ENCODE measurements around the gene SCN4A. TPM values are rescaled to one million over a fixed set of nuclear protein-coding genes. Genes with fewer than 3 reads are reported as not detected.
A peak's percentile ranks its signal among the peaks of the same experiment; 100 is the strongest.
"Not testable (repeated sequence)": the region's sequence is repeated elsewhere in the genome, so short reads cannot be mapped to it uniquely, and the experiment has no call there.

SCN4A gene
- total and polyA plus RNA-seq, 2 experiments from 2014 or later: 0.07 TPM; not detected in 1

DNA sequence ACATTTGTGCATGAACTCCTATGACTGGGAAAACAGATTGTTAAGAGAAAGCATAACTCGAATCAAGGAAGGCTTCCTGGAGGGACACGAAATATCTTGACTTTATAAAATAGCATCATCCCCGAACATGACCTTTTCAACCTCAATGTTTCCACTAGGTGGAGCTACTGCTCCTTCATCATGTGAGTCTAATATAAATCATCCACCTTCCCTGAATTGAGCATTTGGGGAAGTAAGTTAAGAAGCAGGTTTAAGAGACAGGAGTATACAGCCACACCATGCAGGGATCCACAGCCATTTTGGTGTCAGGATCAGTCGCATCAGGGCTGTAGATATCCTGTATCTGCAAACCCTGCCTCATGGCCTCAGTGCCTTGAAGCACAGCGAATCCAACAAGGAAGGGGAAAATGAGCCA lies 68.9 kb downstream of the SCN4A start:
- H2AFZ ChIP-seq; H3K4me1 ChIP-seq (ENCODE audit: insufficient read depth); H3K9me3 ChIP-seq (ENCODE audit: low read depth); H4K20me1 ChIP-seq (ENCODE audit: insufficient read depth, poor library complexity, severe bottlenecking); H3K4me2 ChIP-seq; H3K27me3 ChIP-seq; DNase-seq (ENCODE audit: low spot score); H3K4me3 ChIP-seq; H3K27ac ChIP-seq; H3K36me3 ChIP-seq (replicated peaks; ENCODE audit: insufficient read depth, low read depth); H3K9me2 ChIP-seq (replicated peaks; ENCODE audit: insufficient read depth); H3K79me2 ChIP-seq: not testable (repeated sequence)
- peak; percentile 46 for TF ChIP-seq CTCF (IDR thresholded peaks at IDR 0.05; ENCODE audit: poor library complexity)
- WGBS (ENCODE audit: low lambda C conversion rate, missing lambda C conversion rate): 45% methylated on average over 5 of the region's 5 CpGs

DNA sequence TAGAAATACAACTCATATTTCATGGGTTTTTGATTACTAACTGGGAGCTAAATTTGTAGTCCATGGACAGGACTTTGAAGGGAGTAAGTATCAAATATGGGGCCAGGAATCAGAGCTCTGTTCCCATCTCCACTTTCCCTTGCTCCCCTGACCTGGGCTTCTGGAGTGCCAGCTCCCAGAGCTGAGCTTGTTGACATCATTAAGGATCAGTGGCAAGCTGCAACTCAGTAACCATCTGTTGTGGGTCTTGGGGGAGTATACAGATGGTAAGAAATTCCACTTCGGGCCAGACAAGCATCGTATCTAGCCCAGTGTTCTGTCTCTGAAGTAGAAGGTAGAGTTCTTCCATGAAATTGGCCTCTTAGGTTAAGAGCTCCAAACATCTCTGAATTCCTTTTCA lies 70.7 kb downstream of the SCN4A start:
- not testable (repeated sequence) for H3K4me3 ChIP-seq; H3K79me2 ChIP-seq; H3K36me3 ChIP-seq (replicated peaks; ENCODE audit: insufficient read depth, low read depth); H2AFZ ChIP-seq; H3K27ac ChIP-seq; DNase-seq (ENCODE audit: low spot score); H3K9me2 ChIP-seq (replicated peaks; ENCODE audit: insufficient read depth); H3K9me3 ChIP-seq (ENCODE audit: low read depth); H3K4me2 ChIP-seq; H3K4me1 ChIP-seq (ENCODE audit: insufficient read depth); H4K20me1 ChIP-seq (ENCODE audit: insufficient read depth, poor library complexity, severe bottlenecking); H3K27me3 ChIP-seq
- WGBS (ENCODE audit: low lambda C conversion rate, missing lambda C conversion rate): 100% methylated on average over 2 of the region's 2 CpGs

- H4K20me1 ChIP-seq (ENCODE audit: insufficient read depth, poor library complexity, severe bottlenecking); H3K9me3 ChIP-seq (ENCODE audit: low read depth); H3K79me2 ChIP-seq; H3K27ac ChIP-seq; H3K4me3 ChIP-seq; H3K9me2 ChIP-seq (replicated peaks; ENCODE audit: insufficient read depth); H3K36me3 ChIP-seq (replicated peaks; ENCODE audit: insufficient read depth, low read depth); H2AFZ ChIP-seq; H3K27me3 ChIP-seq; H3K4me1 ChIP-seq (ENCODE audit: insufficient read depth); H3K4me2 ChIP-seq; DNase-seq (ENCODE audit: low spot score): not testable (repeated sequence)
- WGBS (ENCODE audit: low lambda C conversion rate, missing lambda C conversion rate): 91% methylated on average over 6 of the region's 6 CpGs
Measured at GRCh38 chr17:63898899-63899798, 73.6 kb downstream of the SCN4A start.

- DNase-seq (ENCODE audit: low spot score); H3K4me1 ChIP-seq (ENCODE audit: insufficient read depth); H3K79me2 ChIP-seq; H3K36me3 ChIP-seq (replicated peaks; ENCODE audit: insufficient read depth, low read depth); H3K27ac ChIP-seq; H2AFZ ChIP-seq; H3K9me3 ChIP-seq (ENCODE audit: low read depth); H4K20me1 ChIP-seq (ENCODE audit: insufficient read depth, poor library complexity, severe bottlenecking); H3K4me3 ChIP-seq; H3K27me3 ChIP-seq; H3K4me2 ChIP-seq; H3K9me2 ChIP-seq (replicated peaks; ENCODE audit: insufficient read depth): not testable (repeated sequence)
- 92% methylated on average over 9 of the region's 14 CpGs for WGBS (ENCODE audit: low lambda C conversion rate, missing lambda C conversion rate)
Measured at GRCh38 chr17:63896524-63897354, 76.0 kb downstream of the SCN4A start, which contains the start of gene CSH1. Gene CSH1, minus strand, starts transcription at chr17:63896574. Its CDS starts 63 bp downstream, at chr17:63896511.

- not testable (repeated sequence) for H3K4me2 ChIP-seq
Measured at GRCh38 chr17:63894821-63895220, 77.9 kb downstream of the SCN4A start.

DNA sequence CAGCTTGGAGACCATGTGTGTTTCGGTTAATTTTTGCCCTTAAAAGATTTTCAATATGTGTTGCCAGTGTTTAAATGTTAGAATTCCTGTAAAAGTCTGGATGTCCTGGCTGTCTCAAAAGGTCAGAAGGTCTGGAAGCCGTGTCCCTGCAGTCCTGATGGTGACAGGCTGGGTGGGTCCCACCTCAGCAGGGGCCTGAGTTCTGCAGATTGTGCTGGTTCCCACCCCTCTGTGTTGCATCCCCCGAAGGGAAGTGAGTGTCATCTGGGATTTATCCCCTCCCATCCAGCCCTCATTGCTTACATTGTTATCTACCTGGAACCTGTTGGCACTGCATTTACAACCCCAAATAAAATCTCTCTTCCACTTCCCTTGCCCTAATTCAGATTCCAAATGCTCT lies 78.7 kb downstream of the SCN4A start:
- not testable (repeated sequence) for H3K4me2 ChIP-seq; DNase-seq (ENCODE audit: low spot score); H2AFZ ChIP-seq; H3K9me2 ChIP-seq (replicated peaks; ENCODE audit: insufficient read depth); H3K36me3 ChIP-seq (replicated peaks; ENCODE audit: insufficient read depth, low read depth); H3K27me3 ChIP-seq; H3K9me3 ChIP-seq (ENCODE audit: low read depth); H3K4me3 ChIP-seq; H3K4me1 ChIP-seq (ENCODE audit: insufficient read depth); H3K79me2 ChIP-seq; H4K20me1 ChIP-seq (ENCODE audit: insufficient read depth, poor library complexity, severe bottlenecking); H3K27ac ChIP-seq
- 67% methylated on average over 3 of the region's 3 CpGs for WGBS (ENCODE audit: low lambda C conversion rate, missing lambda C conversion rate)

More at GRCh38 chr17:63894821-63895220, 77.9 kb downstream of the SCN4A start:
- DNase-seq (ENCODE audit: low spot score); H3K4me1 ChIP-seq (ENCODE audit: insufficient read depth); H2AFZ ChIP-seq; H3K9me3 ChIP-seq (ENCODE audit: low read depth); H3K4me3 ChIP-seq; H3K9me2 ChIP-seq (replicated peaks; ENCODE audit: insufficient read depth); H4K20me1 ChIP-seq (ENCODE audit: insufficient read depth, poor library complexity, severe bottlenecking); H3K36me3 ChIP-seq (replicated peaks; ENCODE audit: insufficient read depth, low read depth); H3K27me3 ChIP-seq; H3K27ac ChIP-seq; H3K79me2 ChIP-seq: not testable (repeated sequence)
- 93% methylated on average over 8 of the region's 10 CpGs for WGBS (ENCODE audit: low lambda C conversion rate, missing lambda C conversion rate)
